ENCODE measurements around the gene NKX6-2. TPM values are rescaled to one million over a fixed set of nuclear protein-coding genes. Genes with fewer than 3 reads are reported as not detected.
A peak's percentile ranks its signal among the peaks of the same experiment; 100 is the strongest.
"Not testable (repeated sequence)": the region's sequence is repeated elsewhere in the genome, so short reads cannot be mapped to it uniquely, and the experiment has no call there.

Gene NKX6-2
- total RNA-seq, 2 donors from 2014 or later: not detected

GRCh38 chr10:132784866-132785722 lies 853 bp downstream of the NKX6-2 start:
- intact Hi-C loops (cut with DNase I): no loop called here
- ATAC-seq (no peak), DNase-seq (no peak)

- ATAC-seq: no peak
- DNase-seq: no peak
- intact Hi-C loops (cut with DNase I): no loop called here
These were observed 1.7 kb downstream of the NKX6-2 start for GRCh38 chr10:132783940-132784865.

- intact Hi-C loops (cut with DNase I): no loop called here
- DNase-seq (no peak), ATAC-seq (no peak)
These were observed 2.6 kb downstream of the NKX6-2 start for GRCh38 chr10:132783165-132783939.

- no peak for ATAC-seq
- intact Hi-C loops (cut with DNase I): no loop called here
- no peak for DNase-seq
These were observed 4.4 kb downstream of the NKX6-2 start for GRCh38 chr10:132781556-132781955.

- ATAC-seq (no peak), DNase-seq (no peak)
- intact Hi-C loops (cut with DNase I): no loop called here
These were observed 5.6 kb downstream of the NKX6-2 start for GRCh38 chr10:132780356-132780755.

GRCh38 chr10:132779549-132780294 lies 6.2 kb downstream of the NKX6-2 start:
- intact Hi-C loops (cut with DNase I): no loop called here
- ATAC-seq (no peak), DNase-seq (no peak)

GRCh38 chr10:132777441-132777840 lies 8.5 kb downstream of the NKX6-2 start:
- DNase-seq (no peak), ATAC-seq (no peak)
- intact Hi-C loops (cut with DNase I): no loop called here

GRCh38 chr10:132776821-132777220 lies 9.1 kb downstream of the NKX6-2 start:
- ATAC-seq (peak in 1 of 2 donors; percentile 25), DNase-seq (no peak)
- intact Hi-C loops (cut with DNase I): no loop called here

GRCh38 chr10:132776186-132776585 lies 9.8 kb downstream of the NKX6-2 start:
- intact Hi-C loops (cut with DNase I): no loop called here
- DNase-seq: no peak
- ATAC-seq: no peak

- DNase-seq: no peak
- peak in 1 of 2 donors; percentile 38 for ATAC-seq
- intact Hi-C loops (cut with DNase I): no loop called here
These were observed 10.8 kb downstream of the NKX6-2 start for GRCh38 chr10:132774902-132775863.

GRCh38 chr10:132774181-132774901 lies 11.6 kb downstream of the NKX6-2 start:
- DNase-seq (no peak), ATAC-seq (no peak)
- intact Hi-C loops (cut with DNase I): no loop called here

GRCh38 chr10:132772816-132773215 lies 13.1 kb downstream of the NKX6-2 start:
- DNase-seq; intact Hi-C loops (cut with DNase I); ATAC-seq: not testable (repeated sequence)

GRCh38 chr10:132770061-132771021 lies 15.6 kb downstream of the NKX6-2 start:
- ATAC-seq (no peak), DNase-seq (no peak)
- intact Hi-C loops (cut with DNase I): no loop called here

- intact Hi-C loops (cut with DNase I): no loop called here
- ATAC-seq: no peak
- no peak for DNase-seq
These were observed 17.4 kb downstream of the NKX6-2 start for GRCh38 chr10:132768346-132769248.

GRCh38 chr10:132766291-132766690 lies 19.7 kb downstream of the NKX6-2 start:
- intact Hi-C loops (cut with DNase I): no loop called here
- no peak for ATAC-seq

More at GRCh38 chr10:132766291-132766690, 19.7 kb downstream of the NKX6-2 start:
- DNase-seq: no peak
